MM.1S (cell line): ENCODE data around the gene SIRT2.
"Not testable (repeated sequence)": the region's sequence is repeated elsewhere in the genome, so short reads cannot be mapped to it uniquely, and the experiment has no call there.

Source experiments
- EZH2 ChIP-seq: fragments of 300-600 bp; sonication (generic); optimal IDR thresholded peaks from 2 replicates; pipeline ENCODE3; 2017; ENCODE audit warnings: low read depth, mild to moderate bottlenecking, antibody characterized with exemption, low read length, mixed read lengths
- TF ChIP-seq, protein P1 (sequence below): fragments of 300-600 bp; sonication (generic); IDR thresholded peaks from 2 replicates; pipeline ENCODE4 v1.5.1; 2016; ENCODE audit warnings: antibody characterized with exemption, low read length, mixed read lengths

DNA sequence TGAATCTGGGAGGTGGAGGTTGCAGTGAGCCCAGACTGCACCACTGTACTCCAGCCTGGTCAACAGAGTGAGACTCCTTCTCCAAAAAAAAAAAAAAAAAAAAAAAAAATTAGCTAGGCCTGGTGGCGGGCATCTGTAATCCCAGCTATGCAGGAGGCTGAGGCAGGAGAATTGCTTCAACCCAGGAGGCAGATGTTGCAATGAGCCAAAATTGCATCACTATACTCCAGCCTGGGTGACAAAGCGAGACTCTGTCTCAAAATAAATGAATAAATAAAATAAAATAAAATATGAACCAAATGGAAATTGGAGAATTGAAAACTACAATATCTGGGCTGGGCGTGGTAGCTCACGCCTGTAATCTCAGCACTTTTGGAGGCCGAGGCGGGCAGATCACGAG is 70.2 kb downstream of the SIRT2 start:
- TF ChIP-seq, protein P1, sequence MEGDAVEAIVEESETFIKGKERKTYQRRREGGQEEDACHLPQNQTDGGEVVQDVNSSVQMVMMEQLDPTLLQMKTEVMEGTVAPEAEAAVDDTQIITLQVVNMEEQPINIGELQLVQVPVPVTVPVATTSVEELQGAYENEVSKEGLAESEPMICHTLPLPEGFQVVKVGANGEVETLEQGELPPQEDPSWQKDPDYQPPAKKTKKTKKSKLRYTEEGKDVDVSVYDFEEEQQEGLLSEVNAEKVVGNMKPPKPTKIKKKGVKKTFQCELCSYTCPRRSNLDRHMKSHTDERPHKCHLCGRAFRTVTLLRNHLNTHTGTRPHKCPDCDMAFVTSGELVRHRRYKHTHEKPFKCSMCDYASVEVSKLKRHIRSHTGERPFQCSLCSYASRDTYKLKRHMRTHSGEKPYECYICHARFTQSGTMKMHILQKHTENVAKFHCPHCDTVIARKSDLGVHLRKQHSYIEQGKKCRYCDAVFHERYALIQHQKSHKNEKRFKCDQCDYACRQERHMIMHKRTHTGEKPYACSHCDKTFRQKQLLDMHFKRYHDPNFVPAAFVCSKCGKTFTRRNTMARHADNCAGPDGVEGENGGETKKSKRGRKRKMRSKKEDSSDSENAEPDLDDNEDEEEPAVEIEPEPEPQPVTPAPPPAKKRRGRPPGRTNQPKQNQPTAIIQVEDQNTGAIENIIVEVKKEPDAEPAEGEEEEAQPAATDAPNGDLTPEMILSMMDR: not testable (repeated sequence)
- TF ChIP-seq EZH2: not testable (repeated sequence)
